Neural crest cell (in vitro differentiated cells): Measurements from ENCODE around the gene TLR9. TPM values are rescaled to one million over a fixed set of nuclear protein-coding genes. Genes with fewer than 3 reads are reported as not detected.

Experiments
- DNase-seq: peaks from one replicate; pipeline ENCODE4 v3.0.0; 2021; ENCODE audit warnings: low read depth, mixed read lengths, low spot score
- H3K27ac Mint-ChIP-seq: one replicate; pipeline ENCODE4 v1.8.0; 2021; ENCODE audit warnings: mild to moderate bottlenecking, mixed read lengths; ENCODE audit not compliant: unreplicated experiment
- H3K27me3 Mint-ChIP-seq: 2 replicates; pipeline ENCODE4 v1.8.0; 2021; ENCODE audit warnings: low read depth, mild to moderate bottlenecking, mixed read lengths
- H3K36me3 Mint-ChIP-seq: 2 replicates; pipeline ENCODE4 v1.8.0; 2021; ENCODE audit warnings: low read depth, mild to moderate bottlenecking, mixed read lengths
- H3K4me1 Mint-ChIP-seq: 2 replicates; pipeline ENCODE4 v1.8.0; 2021; ENCODE audit warnings: mixed read lengths
- H3K4me3 Mint-ChIP-seq: one replicate; pipeline ENCODE4 v1.8.0; 2021; ENCODE audit warnings: mild to moderate bottlenecking, mixed read lengths
- H3K9me3 Mint-ChIP-seq: 2 replicates; pipeline ENCODE4 v1.8.0; 2021; ENCODE audit warnings: mixed read lengths
- CTCF ChIP-seq: fragments of 200-600 bp; sonication (generic); conservative IDR thresholded peaks from 2 replicates; pipeline ENCODE4 v1.5.0; 2021; ENCODE audit warnings: antibody characterized with exemption, mild to moderate bottlenecking
- total RNA-seq: library from RNA; stranded (reverse); gene quantifications from 2 replicates; pipeline ENCODE4 v1.2.1, GENCODE V29; 2021

TLR9 gene
- total RNA-seq, 1 donor from 2014 or later: not detected

GRCh38 chr3:52246264-52246620 lies 20.8 kb upstream of the TLR9 start:
- H3K27me3 Mint-ChIP-seq: peaks cover 51% of the 10 kb centered on the region
- H3K36me3 Mint-ChIP-seq: peaks cover 6% of the 10 kb centered on the region
- H3K4me3 Mint-ChIP-seq: peak overlapping the region; percentile 75
- DNase-seq: no peak
- peaks cover 2% of the 10 kb centered on the region for H3K9me3 Mint-ChIP-seq
- no peak overlapping the region for H3K27ac Mint-ChIP-seq
- no peak for TF ChIP-seq CTCF
- peaks cover 4% of the 10 kb centered on the region for H3K4me1 Mint-ChIP-seq

- Mint-ChIP-seq H3K4me1 (peaks cover 9% of the 10 kb centered on the region), H3K27me3 (peaks cover 51% of the 10 kb centered on the region), H3K4me3 (peak within 1 kb of the TSS; percentile 85), H3K9me3 (peaks cover 2% of the 10 kb centered on the region), H3K27ac (no peak within 1 kb of the TSS), H3K36me3 (peaks cover 6% of the 10 kb centered on the region)
- TF ChIP-seq CTCF: no peak
- DNase-seq: no peak
These were observed 20.1 kb upstream of the TLR9 start, which contains the start of gene PPM1M for GRCh38 chr3:52245322-52246263. TSS of gene PPM1M (plus strand) at chr3:52245759. CDS start at chr3:52245825, 66 bp downstream.

GRCh38 chr3:52243791-52244628 lies 18.6 kb upstream of the TLR9 start:
- DNase-seq: no peak
- Mint-ChIP-seq H3K4me1 (peaks cover 24% of the 10 kb centered on the region), H3K27ac (no peak overlapping the region), H3K27me3 (peaks cover 51% of the 10 kb centered on the region), H3K4me3 (peak overlapping the region; percentile 85), H3K9me3 (peaks cover 2% of the 10 kb centered on the region), H3K36me3 (no peaks in the 10 kb centered on the region)
- TF ChIP-seq CTCF: no peak

- H3K36me3 Mint-ChIP-seq: no peaks in the 10 kb centered on the region
- no peak overlapping the region for H3K27ac Mint-ChIP-seq
- H3K4me3 Mint-ChIP-seq: peak overlapping the region; percentile 14
- H3K4me1 Mint-ChIP-seq: peaks cover 31% of the 10 kb centered on the region
- TF ChIP-seq CTCF: no peak
- H3K9me3 Mint-ChIP-seq: peaks cover 2% of the 10 kb centered on the region
- no peak for DNase-seq
- peaks cover 38% of the 10 kb centered on the region for H3K27me3 Mint-ChIP-seq
These were observed 16.6 kb upstream of the TLR9 start for GRCh38 chr3:52242039-52242438.

- DNase-seq: no peak
- H3K36me3 Mint-ChIP-seq: no peaks in the 10 kb centered on the region
- H3K9me3 Mint-ChIP-seq: peaks cover 2% of the 10 kb centered on the region
- peak overlapping the region; percentile 97 for H3K4me3 Mint-ChIP-seq
- peaks cover 27% of the 10 kb centered on the region for H3K27me3 Mint-ChIP-seq
- peak overlapping the region; percentile 75 for H3K27ac Mint-ChIP-seq
- no peak for TF ChIP-seq CTCF
- peaks cover 31% of the 10 kb centered on the region for H3K4me1 Mint-ChIP-seq
These were observed 15.5 kb upstream of the TLR9 start for GRCh38 chr3:52240886-52241370.
